Measurements from ENCODE around the gene RPL41. TPM values are rescaled to one million over a fixed set of nuclear protein-coding genes. Genes with fewer than 3 reads are reported as not detected.
A peak's percentile ranks its signal among the peaks of the same experiment; 100 is the strongest.
"Not testable (repeated sequence)": the region's sequence is repeated elsewhere in the genome, so short reads cannot be mapped to it uniquely, and the experiment has no call there.

The RPL41 gene
- total RNA-seq, 1 donor from 2014 or later, result 3,814 TPM

- TF ChIP-seq, protein P1, sequence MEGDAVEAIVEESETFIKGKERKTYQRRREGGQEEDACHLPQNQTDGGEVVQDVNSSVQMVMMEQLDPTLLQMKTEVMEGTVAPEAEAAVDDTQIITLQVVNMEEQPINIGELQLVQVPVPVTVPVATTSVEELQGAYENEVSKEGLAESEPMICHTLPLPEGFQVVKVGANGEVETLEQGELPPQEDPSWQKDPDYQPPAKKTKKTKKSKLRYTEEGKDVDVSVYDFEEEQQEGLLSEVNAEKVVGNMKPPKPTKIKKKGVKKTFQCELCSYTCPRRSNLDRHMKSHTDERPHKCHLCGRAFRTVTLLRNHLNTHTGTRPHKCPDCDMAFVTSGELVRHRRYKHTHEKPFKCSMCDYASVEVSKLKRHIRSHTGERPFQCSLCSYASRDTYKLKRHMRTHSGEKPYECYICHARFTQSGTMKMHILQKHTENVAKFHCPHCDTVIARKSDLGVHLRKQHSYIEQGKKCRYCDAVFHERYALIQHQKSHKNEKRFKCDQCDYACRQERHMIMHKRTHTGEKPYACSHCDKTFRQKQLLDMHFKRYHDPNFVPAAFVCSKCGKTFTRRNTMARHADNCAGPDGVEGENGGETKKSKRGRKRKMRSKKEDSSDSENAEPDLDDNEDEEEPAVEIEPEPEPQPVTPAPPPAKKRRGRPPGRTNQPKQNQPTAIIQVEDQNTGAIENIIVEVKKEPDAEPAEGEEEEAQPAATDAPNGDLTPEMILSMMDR (IDR thresholded peaks at IDR 0.05; ENCODE audit: unreplicated experiment), result no peak
- Mint-ChIP-seq H3K9me3 (no peaks in the 10 kb centered on the region), H3K27ac (peak overlapping the region; percentile 32), H3K4me3 (peak overlapping the region; percentile 7), H3K27me3 (ENCODE audit: low read depth) (no peaks in the 10 kb centered on the region), H3K4me1 (peaks cover 16% of the 10 kb centered on the region), H3K36me3 (peaks cover 32% of the 10 kb centered on the region)
- DNase-seq (ENCODE audit: low spot score in 2 of 2, unreplicated experiment in 2 of 2), result no peak
Observed at GRCh38 chr12:56114084-56114483, 2.3 kb upstream of the RPL41 start.

DNA sequence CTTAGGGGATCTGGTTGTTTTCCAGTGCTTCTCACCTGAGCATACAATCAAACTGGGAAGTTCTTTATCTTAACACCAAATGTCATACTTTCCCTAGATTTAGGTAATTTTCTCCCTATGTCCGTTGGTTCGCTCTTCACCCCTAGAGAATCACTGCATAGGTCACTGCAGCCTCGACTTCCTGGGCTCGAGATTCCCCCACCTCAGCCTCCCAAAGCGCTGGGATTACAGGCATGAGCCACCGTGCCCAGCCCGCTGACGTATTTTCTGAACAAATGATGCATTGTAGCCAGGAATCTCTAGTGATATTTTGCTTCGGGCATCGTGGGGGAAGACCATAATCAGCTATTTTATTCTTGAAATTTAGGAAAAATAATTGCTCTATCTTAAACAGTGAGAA lies 1.1 kb upstream of the RPL41 start:
- peaks cover 28% of the 10 kb centered on the region for H3K4me1 Mint-ChIP-seq
- no peak for DNase-seq (ENCODE audit: low spot score in 2 of 2, unreplicated experiment in 2 of 2)
- H3K9me3 Mint-ChIP-seq, result no peaks in the 10 kb centered on the region
- H3K27ac Mint-ChIP-seq, result peak overlapping the region; percentile 100
- peak overlapping the region; percentile 99 for H3K4me3 Mint-ChIP-seq
- peaks cover 26% of the 10 kb centered on the region for H3K36me3 Mint-ChIP-seq
- TF ChIP-seq, protein P1 (IDR thresholded peaks at IDR 0.05; ENCODE audit: unreplicated experiment), result no peak
- no peaks in the 10 kb centered on the region for H3K27me3 Mint-ChIP-seq (ENCODE audit: low read depth)

DNA sequence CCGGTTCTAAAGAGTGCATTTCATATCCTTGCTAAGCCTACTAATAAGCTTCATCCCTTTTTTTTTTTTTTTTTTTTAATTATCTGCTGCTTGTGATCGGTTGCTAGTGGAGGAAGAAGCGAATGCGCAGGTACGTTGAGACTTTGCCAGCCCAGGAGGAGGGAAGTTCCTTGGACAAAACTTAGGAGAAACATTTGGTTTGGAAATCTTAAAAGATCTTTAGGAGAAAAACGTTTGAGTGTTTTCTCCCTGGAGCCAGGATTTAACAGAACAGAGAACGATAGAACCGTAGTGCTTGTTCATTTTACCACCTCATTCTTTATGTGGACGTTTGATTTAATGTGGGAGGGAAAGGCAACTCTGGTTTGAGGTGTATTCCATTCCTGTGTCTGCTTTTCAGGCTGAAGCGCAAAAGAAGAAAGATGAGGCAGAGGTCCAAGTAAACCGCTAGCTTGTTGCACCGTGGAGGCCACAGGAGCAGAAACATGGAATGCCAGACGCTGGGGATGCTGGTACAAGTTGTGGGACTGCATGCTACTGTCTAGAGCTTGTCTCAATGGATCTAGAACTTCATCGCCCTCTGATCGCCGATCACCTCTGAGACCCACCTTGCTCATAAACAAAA lies 761 bp downstream of the RPL41 start:
- H3K36me3 Mint-ChIP-seq, result peaks cover 14% of the 10 kb centered on the region
- H3K27ac Mint-ChIP-seq, result peak overlapping the region; percentile 100
- H3K4me1 Mint-ChIP-seq, result peaks cover 28% of the 10 kb centered on the region
- peak overlapping the region; percentile 99 for H3K4me3 Mint-ChIP-seq
- H3K9me3 Mint-ChIP-seq; DNase-seq (ENCODE audit: low spot score in 2 of 2, unreplicated experiment in 2 of 2); H3K27me3 Mint-ChIP-seq (ENCODE audit: low read depth): not testable (repeated sequence)

- Mint-ChIP-seq H3K27me3 (ENCODE audit: low read depth) (no peaks in the 10 kb centered on the region), H3K4me1 (peaks cover 28% of the 10 kb centered on the region)
- TF ChIP-seq, protein P1 (IDR thresholded peaks at IDR 0.05; ENCODE audit: unreplicated experiment), result peak; percentile 32
Observed at GRCh38 chr12:56117778-56118687, 1.6 kb downstream of the RPL41 start, which contains the start of gene ZC3H10. Gene ZC3H10, plus strand, starts transcription at chr12:56118266. Its CDS starts 2,297 bp downstream, at chr12:56120563.

GRCh38 chr12:56118688-56119357 lies 2.4 kb downstream of the RPL41 start:
- TF ChIP-seq, protein P1 (IDR thresholded peaks at IDR 0.05; ENCODE audit: unreplicated experiment), result no peak
- Mint-ChIP-seq H3K36me3 (peaks cover 2% of the 10 kb centered on the region), H3K27me3 (ENCODE audit: low read depth) (no peaks in the 10 kb centered on the region), H3K27ac (peak overlapping the region; percentile 100), H3K4me3 (peak overlapping the region; percentile 99), H3K9me3 (no peaks in the 10 kb centered on the region), H3K4me1 (peaks cover 28% of the 10 kb centered on the region)
- DNase-seq (ENCODE audit: low spot score in 2 of 2, unreplicated experiment in 2 of 2), result no peak

More at GRCh38 chr12:56117778-56118687, 1.6 kb downstream of the RPL41 start, which contains the start of gene ZC3H10:
- Mint-ChIP-seq H3K36me3 (peaks cover 9% of the 10 kb centered on the region), H3K27ac (peak within 1 kb of the TSS; percentile 100), H3K4me3 (peak within 1 kb of the TSS; percentile 99), H3K9me3 (no peaks in the 10 kb centered on the region)
- DNase-seq (ENCODE audit: low spot score in 2 of 2, unreplicated experiment in 2 of 2), result peak; percentile 87 to 94

Data from mesothelial cell of epicardium (in vitro differentiated cells).